GM21390 (cell line): ENCODE measurements around the gene UTRN.

Source experiments
- ATAC-seq: cut with Tn5 transposase; IDR thresholded peaks from one replicate; pipeline ENCODE4 v1.9.1; 2021; ENCODE audit not compliant: unreplicated experiment

The UTRN gene

DNA sequence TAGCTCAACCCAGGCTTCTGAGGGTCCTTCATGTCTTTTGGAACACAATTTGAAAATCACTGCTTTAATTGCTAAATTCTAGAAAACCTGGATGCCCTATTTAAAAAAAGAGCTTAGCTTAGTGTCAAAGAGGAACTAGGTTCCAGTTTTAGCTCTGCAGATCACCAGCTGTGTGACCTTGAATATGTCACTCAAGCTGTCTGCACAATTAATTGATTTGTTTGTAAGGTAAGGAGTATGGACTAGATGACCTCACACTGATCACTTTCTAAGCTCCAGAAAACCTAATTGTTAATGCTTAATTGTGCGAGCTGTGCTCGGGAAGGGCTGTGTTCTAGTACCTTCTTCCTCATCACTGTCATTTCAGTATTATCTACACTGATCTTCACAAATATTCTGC lies 26.2 kb downstream of the UTRN start:
- ATAC-seq = no peak

- no peak for ATAC-seq
Observed at GRCh38 chr6:144314003-144314485, 28.9 kb downstream of the UTRN start.

- ATAC-seq = no peak
Observed at GRCh38 chr6:144314562-144314961, 29.4 kb downstream of the UTRN start.

- ATAC-seq = no peak
Observed at GRCh38 chr6:144315226-144315980, 30.3 kb downstream of the UTRN start.

DNA sequence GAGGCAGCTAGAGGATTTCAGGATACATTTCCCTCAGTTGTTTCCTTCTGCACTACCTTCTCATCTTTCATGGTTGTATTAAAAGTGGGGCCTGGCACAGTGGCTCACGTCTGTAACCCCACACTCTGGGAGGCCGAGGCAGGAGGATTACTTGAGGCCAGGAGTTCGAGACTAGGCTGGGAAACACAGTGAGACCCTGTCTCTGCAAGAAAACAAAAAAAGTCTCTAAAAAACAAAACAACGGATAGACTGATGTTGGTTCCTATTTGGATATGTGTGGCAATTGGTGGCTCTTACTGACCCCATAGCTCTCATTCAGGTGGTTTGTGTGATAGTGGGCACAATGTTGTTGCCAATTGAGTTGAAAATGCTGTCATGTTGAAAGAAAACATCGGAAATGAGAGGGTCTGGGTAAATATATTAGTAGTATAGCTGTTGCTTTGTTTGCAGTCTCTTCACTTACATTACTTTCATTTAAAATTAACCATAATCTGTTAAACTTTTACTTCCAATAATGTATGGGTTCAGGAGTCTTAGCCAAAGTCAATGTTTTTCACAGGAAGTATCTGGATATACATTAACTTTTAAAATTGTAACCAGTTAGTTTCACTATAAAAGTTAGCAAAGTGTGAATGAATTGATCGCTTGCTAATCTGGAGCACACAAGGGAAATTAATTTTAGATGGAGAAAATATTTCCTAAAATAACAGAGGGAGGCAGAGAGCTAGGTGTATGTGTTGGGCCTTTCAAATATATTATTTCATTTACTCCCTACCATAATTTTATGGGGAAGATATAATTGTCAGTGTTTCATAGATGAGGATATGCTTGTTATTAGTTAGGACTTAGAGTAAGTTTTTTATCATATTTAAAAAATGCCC lies 31.1 kb downstream of the UTRN start:
- peak; percentile 49 for ATAC-seq

DNA sequence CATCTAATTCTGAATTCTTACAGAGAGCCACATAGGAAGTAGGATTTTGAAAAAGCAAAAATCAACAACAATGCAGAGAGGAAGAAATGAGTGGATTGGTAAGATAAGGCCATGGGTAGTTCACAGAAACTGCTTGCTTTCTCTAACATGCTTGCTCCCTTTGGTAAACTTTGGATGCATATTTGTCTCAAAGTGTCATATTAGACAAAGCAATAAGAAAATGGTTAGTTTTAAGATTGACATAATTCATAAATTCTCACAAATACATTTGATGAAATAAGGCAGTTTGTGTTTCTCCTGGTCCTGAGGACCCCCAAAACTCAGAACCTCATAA lies 31.7 kb downstream of the UTRN start:
- ATAC-seq = peak; percentile 27

DNA sequence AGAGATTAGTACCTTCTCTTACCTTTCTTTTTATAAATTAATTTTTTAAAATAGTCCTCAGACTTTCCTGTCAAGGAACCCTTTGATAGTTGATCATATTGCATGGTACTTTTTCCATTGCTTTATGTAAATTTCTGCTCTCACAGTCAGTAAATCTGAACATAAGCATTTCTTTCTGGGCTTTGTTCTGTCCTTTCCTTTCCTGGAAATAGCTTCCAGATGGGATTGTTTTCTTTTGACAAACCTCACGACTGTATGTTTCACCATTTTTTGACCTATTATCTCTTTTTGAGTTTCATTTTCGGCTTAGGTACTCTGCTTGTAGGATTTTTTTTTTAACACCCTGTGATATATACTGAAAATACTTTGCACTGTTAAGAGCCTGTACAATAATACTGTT lies 32.6 kb downstream of the UTRN start:
- ATAC-seq = no peak

DNA sequence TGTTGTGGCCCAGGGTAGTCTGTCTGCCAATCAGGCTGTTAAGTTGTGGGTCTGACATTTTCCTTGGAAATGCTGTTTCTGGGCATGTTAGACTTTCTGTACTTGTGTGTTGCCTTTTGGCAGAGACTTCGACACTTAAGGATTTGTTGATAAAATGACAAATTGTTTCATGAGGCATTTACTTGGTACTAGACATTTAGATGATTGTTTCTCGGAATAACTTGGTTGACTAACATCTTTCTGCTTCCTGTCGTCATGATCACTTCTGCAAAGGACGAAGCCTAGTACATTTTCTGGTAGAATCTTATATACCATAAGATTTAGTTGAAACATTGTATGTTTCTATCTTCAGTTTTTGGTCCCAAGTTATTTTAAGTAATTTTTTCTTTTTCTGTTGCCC lies 34.1 kb downstream of the UTRN start:
- ATAC-seq = no peak

GRCh38 chr6:144320741-144321140 lies 35.6 kb downstream of the UTRN start:
- no peak for ATAC-seq

- no peak for ATAC-seq
Observed at GRCh38 chr6:144321839-144322591, 36.9 kb downstream of the UTRN start.

DNA sequence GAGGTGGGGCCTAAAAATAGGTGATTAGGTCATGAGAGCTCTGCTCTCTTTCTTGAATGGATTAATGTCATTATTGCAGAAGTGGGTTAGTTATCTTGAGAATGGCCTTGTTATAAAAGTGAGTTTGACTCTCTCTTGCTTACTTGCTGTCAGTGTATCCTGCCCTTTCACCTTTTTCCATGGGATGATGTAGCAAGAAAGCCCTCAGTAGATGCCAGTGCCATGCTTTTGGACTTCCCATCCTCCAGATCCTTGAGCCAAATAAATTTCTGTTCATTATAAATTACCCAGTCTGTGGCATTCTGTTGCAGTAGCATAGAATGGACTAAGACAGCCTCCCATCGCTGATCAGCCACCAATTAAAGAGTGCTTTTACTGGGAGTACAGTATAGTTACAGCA lies 40.1 kb downstream of the UTRN start:
- no peak for ATAC-seq

DNA sequence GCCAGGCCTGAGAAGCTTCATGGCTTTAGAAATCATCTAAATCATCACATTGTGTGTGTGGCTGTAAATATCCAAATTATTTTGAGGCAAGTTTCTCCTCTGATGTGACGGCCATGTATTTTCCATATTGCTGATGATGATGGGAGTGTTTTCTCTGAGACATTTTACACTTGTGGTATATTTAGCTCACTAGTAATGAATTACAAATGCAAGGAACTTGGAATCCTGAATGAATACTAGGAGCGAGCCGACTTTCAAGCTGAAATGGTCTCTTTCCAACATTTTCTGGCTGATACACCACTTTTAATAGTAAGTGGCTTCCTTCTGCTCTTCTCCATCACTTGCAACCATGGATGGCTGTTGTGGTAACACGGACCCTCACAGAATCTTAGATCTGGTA lies 41.3 kb downstream of the UTRN start:
- no peak for ATAC-seq

GRCh38 chr6:144327081-144327480 lies 41.9 kb downstream of the UTRN start:
- no peak for ATAC-seq

GRCh38 chr6:144330017-144330987 lies 45.2 kb downstream of the UTRN start:
- ATAC-seq = no peak

DNA sequence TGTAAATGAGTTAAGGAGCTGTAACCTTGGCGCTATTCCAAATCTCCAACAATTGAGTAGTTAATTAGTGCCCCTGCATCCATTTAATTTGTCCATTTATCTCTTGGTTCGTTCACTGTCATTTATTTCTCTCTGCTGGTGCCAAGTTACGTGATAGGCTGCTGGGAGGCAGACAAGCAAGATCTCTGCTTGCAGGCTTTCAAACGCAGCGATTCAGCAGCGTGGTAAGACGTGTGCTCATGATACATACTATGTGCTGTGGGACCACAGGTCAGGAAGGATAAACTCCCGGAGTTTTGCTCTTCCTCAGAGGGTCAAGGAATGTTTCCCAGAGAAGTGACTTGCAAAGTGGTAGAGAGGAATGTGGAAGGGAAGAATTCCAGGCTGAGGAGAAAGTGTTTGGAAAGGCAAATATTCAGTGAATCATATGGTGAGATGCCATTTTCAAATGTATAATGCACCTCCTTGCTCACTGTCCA lies 46.4 kb downstream of the UTRN start:
- no peak for ATAC-seq

GRCh38 chr6:144332177-144332576 lies 47.0 kb downstream of the UTRN start:
- ATAC-seq = no peak

DNA sequence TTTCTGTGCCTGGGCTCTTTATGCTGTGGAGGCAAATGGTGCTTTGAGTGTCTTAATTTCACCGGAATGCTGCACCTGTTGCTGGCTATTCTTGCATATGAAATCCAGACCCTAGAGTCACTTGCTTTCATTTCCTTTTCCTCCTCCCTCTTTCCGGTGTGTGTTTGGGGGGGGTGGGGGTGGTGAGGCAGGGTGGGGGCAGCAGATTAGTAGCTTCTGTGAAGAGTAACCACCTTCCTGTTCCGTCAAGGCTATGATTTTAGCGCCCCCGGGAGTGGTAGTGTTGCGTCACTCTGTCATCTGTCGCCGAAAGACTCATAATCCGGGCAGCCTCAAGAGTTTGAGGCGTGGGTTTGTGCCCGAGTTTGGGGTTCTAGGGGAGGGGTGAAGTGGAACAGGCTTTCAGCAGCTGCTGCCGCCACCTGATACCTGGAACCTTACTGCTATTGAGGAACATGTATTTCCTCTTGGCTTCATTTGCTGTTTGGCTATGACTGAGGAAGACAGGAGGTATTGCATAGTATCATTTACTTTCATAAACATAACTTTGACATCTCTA lies 49.1 kb downstream of the UTRN start:
- ATAC-seq = peak; percentile 65
